IMR-90 (cell line): ENCODE measurements around the gene SOWAHB. TPM values are rescaled to one million over a fixed set of nuclear protein-coding genes. Genes with fewer than 3 reads are reported as not detected.
A peak's percentile ranks its signal among the peaks of the same experiment; 100 is the strongest.

Experiments used
- ATAC-seq: fragments of 200-7000 bp; cut with Tn5 transposase; 2 replicates; pipeline ENCODE4 v1.9.1; 2020; ENCODE audit warnings: low read depth, mild to moderate bottlenecking, moderate library complexity
- BruUV-seq: library from RNA; stranded (reverse); fragments of 400-500 nt; replicated peaks from 2 replicates; lab custom pipeline; 2021; lab: Mats Ljungman, UMichigan
- CTCF ChIA-PET: fragments of 300-600 bp; formaldehyde crosslinking; extraction: SDS; loops from one replicate; lab custom pipeline; 2021; ENCODE audit warnings: antibody characterized with exemption; lab: Yijun Ruan, JAX
- POLR2A ChIA-PET: fragments of 300-600 bp; sonication (Branson Sonifier 250); formaldehyde crosslinking; loops from one replicate; lab custom pipeline; 2022; ENCODE audit warnings: antibody characterized with exemption; ENCODE audit not compliant: unreplicated experiment; lab: Charles Lee
- DNase-seq: peaks from one replicate; pipeline ENCODE4 v3.0.0; 2013
- H2AFZ ChIP-seq: replicated peaks from 2 replicates; pipeline ENCODE3; 2013; ENCODE audit warnings: low read length, mild to moderate bottlenecking; ENCODE audit not compliant: poor library complexity
- H2AK5ac ChIP-seq: 2 replicates; pipeline ENCODE4 v1.6.1; 2013; ENCODE audit warnings: low read depth, low read length, inconsistent platforms
- H2AK9ac ChIP-seq: replicated peaks from 2 replicates; pipeline ENCODE3; 2013; ENCODE audit warnings: mild to moderate bottlenecking, low read depth, low read length, moderate library complexity; ENCODE audit not compliant: poor library complexity
- H2BK120ac ChIP-seq: 2 replicates; pipeline ENCODE4 v1.6.1; 2013; ENCODE audit warnings: low read depth, low read length, inconsistent platforms
- H2BK15ac ChIP-seq: 3 replicates; pipeline ENCODE4 v1.6.1; 2013; ENCODE audit warnings: low read depth, low read length, inconsistent platforms
- H2BK20ac ChIP-seq: 2 replicates; pipeline ENCODE4 v1.6.1; 2013; ENCODE audit warnings: low read depth, mild to moderate bottlenecking, inconsistent platforms, low read length, moderate library complexity
- H2BK5ac ChIP-seq: 2 replicates; pipeline ENCODE4 v1.6.1; 2013; ENCODE audit warnings: mild to moderate bottlenecking, low read depth, low read length, inconsistent platforms; ENCODE audit not compliant: poor library complexity, severe bottlenecking
- H3K14ac ChIP-seq: replicated peaks from 2 replicates; pipeline ENCODE4 v1.6.1; 2013; ENCODE audit warnings: low read depth, low read length, inconsistent platforms
- H3K18ac ChIP-seq: 2 replicates; pipeline ENCODE4 v1.6.1; 2013; ENCODE audit warnings: low read depth, low read length, control low read depth
- H3K23ac ChIP-seq: 2 replicates; pipeline ENCODE4 v1.6.1; 2013; ENCODE audit warnings: low read depth, low read length, inconsistent platforms
- H3K27ac ChIP-seq: 2 replicates; pipeline ENCODE4 v1.5.1; 2013; ENCODE audit warnings: mild to moderate bottlenecking, control low read depth, low read length; ENCODE audit not compliant: insufficient read depth
- H3K27me3 ChIP-seq: 2 replicates; pipeline ENCODE4 v1.6.1; 2013; ENCODE audit warnings: low read length; ENCODE audit not compliant: control insufficient read depth, insufficient read depth
- H3K36me3 ChIP-seq: 2 replicates; pipeline ENCODE4 v1.6.1; 2013; ENCODE audit warnings: low read length, mixed read lengths; ENCODE audit not compliant: control insufficient read depth, insufficient read depth
- H3K4ac ChIP-seq: 2 replicates; pipeline ENCODE4 v1.6.1; 2013; ENCODE audit warnings: low read depth, low read length, inconsistent platforms
- H3K4me1 ChIP-seq: 2 replicates; pipeline ENCODE4 v1.6.1; 2013; ENCODE audit warnings: low read length, mixed read lengths; ENCODE audit not compliant: control insufficient read depth, insufficient read depth
- H3K4me2 ChIP-seq: 2 replicates; pipeline ENCODE4 v1.6.1; 2013; ENCODE audit warnings: low read depth, mild to moderate bottlenecking, control low read depth, low read length, moderate library complexity
- H3K4me3 ChIP-seq: 2 replicates; pipeline ENCODE4 v1.5.1; 2013; ENCODE audit warnings: low read depth, mild to moderate bottlenecking, control low read depth, low read length, moderate library complexity; ENCODE audit not compliant: insufficient read depth
- H3K56ac ChIP-seq: 2 replicates; pipeline ENCODE4 v1.6.1; 2013; ENCODE audit warnings: low read length, inconsistent platforms; ENCODE audit not compliant: insufficient read depth; ENCODE audit errors: extremely low read depth
- H3K79me1 ChIP-seq, 2 experiments: 2 replicates each; pipeline ENCODE4 v1.6.1; 2013; ENCODE audit warnings: low read length in 2 of 2, inconsistent platforms in 1 of 2, low read depth in 1 of 2
- H3K9ac ChIP-seq: 2 replicates; pipeline ENCODE4 v1.6.1; 2013; ENCODE audit warnings: low read depth, low read length, control low read depth
- H3K9me1 ChIP-seq: 2 replicates; pipeline ENCODE4 v1.6.1; 2013; ENCODE audit warnings: low read length, inconsistent platforms; ENCODE audit not compliant: insufficient read depth
- H3K9me3 ChIP-seq: 2 replicates; pipeline ENCODE4 v1.6.1; 2013; ENCODE audit warnings: low read length; ENCODE audit not compliant: control insufficient read depth, insufficient read depth
- H4K20me1 ChIP-seq: 2 replicates; pipeline ENCODE4 v1.6.1; 2013; ENCODE audit warnings: low read length, inconsistent platforms; ENCODE audit not compliant: insufficient read depth
- H4K5ac ChIP-seq: 2 replicates; pipeline ENCODE4 v1.6.1; 2013; ENCODE audit warnings: mild to moderate bottlenecking, low read depth, low read length, control low read depth
- H4K8ac ChIP-seq, 2 experiments: 2 replicates each; pipeline ENCODE4 v1.6.1; 2013; ENCODE audit warnings: low read depth in 2 of 2, low read length in 2 of 2, control low read depth in 1 of 2, inconsistent platforms in 1 of 2
- H4K91ac ChIP-seq: 2 replicates; pipeline ENCODE4 v1.6.1; 2013; ENCODE audit warnings: low read depth, low read length, inconsistent platforms; ENCODE audit not compliant: insufficient read depth
- BHLHE40 ChIP-seq: fragments of 150-350 bp; IDR thresholded peaks from 2 replicates; pipeline ENCODE4 v1.6.1; 2016; ENCODE audit warnings: mild to moderate bottlenecking, low read depth, low read length
- FOS ChIP-seq: fragments of 150-350 bp; IDR thresholded peaks from 2 replicates; pipeline ENCODE4 v1.6.1; 2016; ENCODE audit warnings: low read depth, low read length
- RAD21 ChIP-seq: IDR thresholded peaks from 2 replicates; pipeline ENCODE4 v1.6.1; 2012; ENCODE audit warnings: low read length, improper control_type of control experiment
- WGBS, 2 experiments: methylation state at CpG; one replicate each; pipeline versions ENCODE4 v1.1.5 to v1.1.7; 2013; ENCODE audit warnings: missing lambda C conversion rate in 2 of 2; ENCODE audit not compliant: insufficient read length in 1 of 2; ENCODE audit errors: extremely low coverage in 2 of 2; 5-methylcytosine and 5-hydroxymethylcytosine counted together
- dilution Hi-C: fragments of 300-500 bp; cut with HindIII; formaldehyde crosslinking; loops from one replicate; pipeline ENCODE4 v1.14.3; 2018; ENCODE audit warnings: low sequenced_read_pairs; ENCODE audit not compliant: unreplicated experiment
- in situ Hi-C: fragments of 300-500 bp; cut with MboI; formaldehyde crosslinking; loops from 3 replicates; pipeline ENCODE4 v1.14.3; 2019; ENCODE audit warnings: low sequenced_read_pairs, inconsistent platforms, mixed read lengths
- intact Hi-C: fragments of 100-400 bp; cut with micrococcal nuclease; formaldehyde crosslinking; loops from 2 replicates; pipeline ENCODE4 v1.10.0; 2022
- polyA plus RNA-seq, 3 experiments: library from polyadenylated mRNA; depleted of rRNA; stranded (reverse); fragments of >200 nt; gene quantifications; 2 replicates each; pipeline ENCODE4 v1.2.3, GENCODE V29; 2012; ENCODE audit warnings: low replicate concordance in 1 of 3
- total RNA-seq: library from RNA; depleted of rRNA; stranded (reverse); fragments of >200 nt; gene quantifications from 2 replicates; pipeline ENCODE4 v1.2.3, GENCODE V29; 2012
- TF ChIP-seq, protein P1 (sequence below): fragments of 150-350 bp; IDR thresholded peaks from 2 replicates; pipeline ENCODE4 v1.6.1; 2017; ENCODE audit warnings: mild to moderate bottlenecking, antibody characterized with exemption, low read length, low read depth

The SOWAHB gene
- total and polyA plus RNA-seq, 2 of the 4 experiments (the other 2 are of a cell fraction) = not detected

DNA sequence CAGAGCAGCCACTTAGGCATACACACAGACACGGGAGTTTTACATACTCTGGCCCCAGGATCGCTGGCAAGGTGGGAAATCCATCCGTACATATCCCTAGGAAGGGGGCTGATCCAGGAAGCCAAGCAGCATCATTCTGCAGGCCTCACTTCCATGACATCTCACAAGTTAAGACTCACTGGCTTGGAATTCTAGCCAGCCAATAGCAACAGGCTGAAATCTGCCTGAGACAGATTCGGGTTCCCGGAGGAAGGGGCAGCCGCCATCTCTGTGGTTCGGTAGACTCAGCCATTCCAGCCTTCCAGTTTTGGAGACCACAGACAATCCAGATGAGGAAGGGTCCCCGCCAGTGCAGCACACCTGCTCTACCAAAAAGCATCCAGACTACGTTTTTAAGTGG, 31.3 kb downstream of the SOWAHB start:
- H4K20me1 ChIP-seq = no peaks in the 10 kb centered on the region
- H2AFZ ChIP-seq = no peak overlapping the region
- H3K14ac ChIP-seq = no peak overlapping the region
- no peak overlapping the region for H4K91ac ChIP-seq
- no peaks in the 10 kb centered on the region for H3K9me3 ChIP-seq
- no peaks in the 10 kb centered on the region for H3K4me1 ChIP-seq
- H3K79me1 ChIP-seq = no peaks in the 10 kb centered on the region
- no peak overlapping the region for H2AK9ac ChIP-seq
- H3K4me2 ChIP-seq = no peak overlapping the region
- H3K23ac ChIP-seq = no peak overlapping the region
- no peaks in the 10 kb centered on the region for H3K9me1 ChIP-seq
- TF ChIP-seq FOS = no peak
- TF ChIP-seq, protein P1, sequence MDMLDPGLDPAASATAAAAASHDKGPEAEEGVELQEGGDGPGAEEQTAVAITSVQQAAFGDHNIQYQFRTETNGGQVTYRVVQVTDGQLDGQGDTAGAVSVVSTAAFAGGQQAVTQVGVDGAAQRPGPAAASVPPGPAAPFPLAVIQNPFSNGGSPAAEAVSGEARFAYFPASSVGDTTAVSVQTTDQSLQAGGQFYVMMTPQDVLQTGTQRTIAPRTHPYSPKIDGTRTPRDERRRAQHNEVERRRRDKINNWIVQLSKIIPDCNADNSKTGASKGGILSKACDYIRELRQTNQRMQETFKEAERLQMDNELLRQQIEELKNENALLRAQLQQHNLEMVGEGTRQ = no peak
- no peak for TF ChIP-seq BHLHE40
- no peak for TF ChIP-seq RAD21
- no peak overlapping the region for H2BK15ac ChIP-seq
- ChIA-PET CTCF (no interaction called here), POLR2A (no interaction called here)
- H3K27me3 ChIP-seq = no peaks in the 10 kb centered on the region
- H3K56ac ChIP-seq = no peak overlapping the region
- H2BK120ac ChIP-seq = no peak overlapping the region
- H4K8ac ChIP-seq = no peak overlapping the region
- H3K36me3 ChIP-seq = no peaks in the 10 kb centered on the region
- WGBS, 2 experiments = 86% methylated on average over 6 of the region's 9 CpGs; no CpG with 5 or more reads in 1 of the 2 experiments
- H2BK20ac ChIP-seq = no peak overlapping the region
- H3K27ac ChIP-seq = no peak overlapping the region
- H3K9ac ChIP-seq = no peak overlapping the region
- H4K5ac ChIP-seq = no peak overlapping the region
- no peak overlapping the region for H3K18ac ChIP-seq
- in situ Hi-C loops = no loop called here
- H2AK5ac ChIP-seq = no peak overlapping the region
- dilution Hi-C loops = no loop called here
- no TSS peak for BruUV-seq
- no peak overlapping the region for H2BK5ac ChIP-seq
- DNase-seq = peak; percentile 6
- ATAC-seq = no peak
- H3K4ac ChIP-seq = no peak overlapping the region
- H3K4me3 ChIP-seq = no peak overlapping the region
- intact Hi-C loops = no loop called here
